ENCODE measurements around the gene PRKAA1. TPM values are rescaled to one million over a fixed set of nuclear protein-coding genes. Genes with fewer than 3 reads are reported as not detected.
"Not testable (repeated sequence)": the region's sequence is repeated elsewhere in the genome, so short reads cannot be mapped to it uniquely, and the experiment has no call there.

The PRKAA1 gene
- total RNA-seq, 2 donors from 2014 or later: 56.6 to 158 TPM

DNA sequence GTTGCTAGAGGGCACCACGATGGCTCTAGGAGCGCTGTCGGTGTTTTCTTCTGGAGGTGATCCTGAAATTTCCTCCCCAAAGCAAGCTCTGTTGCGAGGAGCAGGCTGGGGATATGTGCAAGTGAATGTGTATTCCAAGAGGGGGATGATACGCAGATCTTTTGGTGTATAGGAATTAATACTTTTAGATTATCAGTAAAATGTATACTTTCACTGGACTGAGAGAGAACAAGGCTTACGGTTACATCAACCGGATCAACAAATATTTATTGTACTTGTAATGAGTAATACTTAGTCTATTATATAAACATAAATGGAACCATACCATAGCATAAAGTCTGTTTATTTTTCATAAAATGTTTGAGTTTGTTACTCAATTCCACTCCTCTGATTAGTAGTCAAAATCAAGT lies 632 bp upstream of the PRKAA1 start:
- no peak for ATAC-seq (ENCODE audit: insufficient number of reproducible peaks, low FRiP score, low read depth)
- Histone ChIP-seq H3K27me3 (replicated peaks; ENCODE audit: insufficient read depth) (no peaks in the 10 kb centered on the region), H3K27ac (peak overlapping the region; percentile 88 to 94)

DNA sequence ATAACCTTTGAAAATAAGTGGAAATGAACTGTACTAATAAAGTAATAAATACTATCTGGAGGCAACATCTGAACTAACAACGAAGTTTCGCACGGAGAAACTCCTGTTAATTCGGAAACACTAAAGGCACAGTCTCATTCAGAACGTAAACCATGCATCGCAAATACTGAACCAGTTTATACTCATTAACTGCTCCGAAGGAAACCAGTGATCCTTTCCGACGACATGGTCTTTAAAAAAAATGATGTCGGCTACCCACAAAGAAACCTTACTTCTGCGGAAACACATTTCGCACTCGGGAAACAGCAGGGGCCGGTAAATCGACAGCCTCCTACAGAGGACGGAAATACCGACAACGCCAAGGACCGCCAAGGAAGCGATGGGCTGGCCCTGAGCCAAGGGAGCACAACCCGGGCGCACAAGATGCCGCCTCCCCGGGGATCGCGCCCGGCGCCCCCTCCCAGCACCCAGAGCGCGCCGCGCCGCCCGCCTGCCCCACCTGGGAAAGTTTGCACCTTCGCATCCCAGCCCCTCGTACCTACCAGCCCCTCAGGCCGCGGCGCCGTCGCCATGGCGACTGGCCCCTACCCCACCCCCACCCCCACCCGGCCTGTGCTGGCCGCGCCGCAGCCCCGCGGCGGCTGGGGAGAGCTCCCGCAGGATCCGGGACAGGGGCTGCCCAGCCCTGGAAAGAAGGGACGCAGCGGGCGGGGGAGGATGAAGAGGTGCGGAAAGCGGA lies 732 bp downstream of the PRKAA1 start:
- TF ChIP-seq, protein P1, sequence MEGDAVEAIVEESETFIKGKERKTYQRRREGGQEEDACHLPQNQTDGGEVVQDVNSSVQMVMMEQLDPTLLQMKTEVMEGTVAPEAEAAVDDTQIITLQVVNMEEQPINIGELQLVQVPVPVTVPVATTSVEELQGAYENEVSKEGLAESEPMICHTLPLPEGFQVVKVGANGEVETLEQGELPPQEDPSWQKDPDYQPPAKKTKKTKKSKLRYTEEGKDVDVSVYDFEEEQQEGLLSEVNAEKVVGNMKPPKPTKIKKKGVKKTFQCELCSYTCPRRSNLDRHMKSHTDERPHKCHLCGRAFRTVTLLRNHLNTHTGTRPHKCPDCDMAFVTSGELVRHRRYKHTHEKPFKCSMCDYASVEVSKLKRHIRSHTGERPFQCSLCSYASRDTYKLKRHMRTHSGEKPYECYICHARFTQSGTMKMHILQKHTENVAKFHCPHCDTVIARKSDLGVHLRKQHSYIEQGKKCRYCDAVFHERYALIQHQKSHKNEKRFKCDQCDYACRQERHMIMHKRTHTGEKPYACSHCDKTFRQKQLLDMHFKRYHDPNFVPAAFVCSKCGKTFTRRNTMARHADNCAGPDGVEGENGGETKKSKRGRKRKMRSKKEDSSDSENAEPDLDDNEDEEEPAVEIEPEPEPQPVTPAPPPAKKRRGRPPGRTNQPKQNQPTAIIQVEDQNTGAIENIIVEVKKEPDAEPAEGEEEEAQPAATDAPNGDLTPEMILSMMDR (IDR thresholded peaks at IDR 0.05): no peak
- Histone ChIP-seq H3K27ac (peak overlapping the region; percentile 90 to 91), H3K27me3 (replicated peaks; ENCODE audit: insufficient read depth) (no peaks in the 10 kb centered on the region), H3K4me1 (ENCODE audit: control insufficient read depth in 1 of 2, low read depth in 2 of 2) (peaks cover 29 to 32% of the 10 kb centered on the region in 2 donors), H3K36me3 (no peaks in the 10 kb centered on the region), H3K4me3 (peak overlapping the region; percentile 83), H3K9me3 (no peaks in the 10 kb centered on the region)
- ATAC-seq (ENCODE audit: insufficient number of reproducible peaks, low FRiP score, low read depth) (peak; percentile 15), DNase-seq (ENCODE audit: low spot score) (peak; percentile 15)

More for the DNA sequence above, 632 bp upstream of the PRKAA1 start:
- TF ChIP-seq, protein P1 (IDR thresholded peaks at IDR 0.05): no peak
- Histone ChIP-seq H3K4me3 (peak overlapping the region; percentile 83), H3K9me3 (no peaks in the 10 kb centered on the region), H3K36me3 (no peaks in the 10 kb centered on the region), H3K4me1 (ENCODE audit: control insufficient read depth in 1 of 2, low read depth in 2 of 2) (peaks cover 27 to 32% of the 10 kb centered on the region in 2 donors)
- no peak for DNase-seq (ENCODE audit: low spot score)

DNA sequence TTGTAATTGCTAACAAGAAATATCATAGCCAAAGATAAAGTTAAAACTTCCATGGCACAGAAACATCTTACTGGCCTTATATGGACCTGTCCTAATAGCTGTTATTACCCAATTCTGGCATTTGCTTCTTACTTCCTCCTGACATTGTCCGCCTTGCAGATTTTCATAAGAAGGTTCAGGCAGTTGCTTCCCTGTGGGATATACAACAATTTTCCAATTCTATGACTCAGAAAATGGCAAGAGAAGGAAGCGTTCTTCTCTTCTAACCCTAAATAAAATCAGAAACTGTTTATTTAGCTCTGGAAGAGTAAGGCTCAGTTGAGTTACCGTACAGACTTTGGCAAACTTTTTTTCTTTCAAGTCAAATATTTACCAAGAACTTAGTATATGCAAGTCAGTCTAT lies 1.7 kb downstream of the PRKAA1 start:
- no peak for DNase-seq (ENCODE audit: low spot score)
- Histone ChIP-seq H3K27ac (peak overlapping the region in 1 of 2 donors; percentile 91), H3K9me3 (no peaks in the 10 kb centered on the region), H3K36me3 (no peaks in the 10 kb centered on the region), H3K27me3 (replicated peaks; ENCODE audit: insufficient read depth) (no peaks in the 10 kb centered on the region), H3K4me1 (ENCODE audit: control insufficient read depth in 1 of 2, low read depth in 2 of 2) (peaks cover 38 to 39% of the 10 kb centered on the region in 2 donors), H3K4me3 (peak overlapping the region; percentile 83)
- no peak for ATAC-seq (ENCODE audit: insufficient number of reproducible peaks, low FRiP score, low read depth)
- TF ChIP-seq, protein P1 (IDR thresholded peaks at IDR 0.05): no peak

DNA sequence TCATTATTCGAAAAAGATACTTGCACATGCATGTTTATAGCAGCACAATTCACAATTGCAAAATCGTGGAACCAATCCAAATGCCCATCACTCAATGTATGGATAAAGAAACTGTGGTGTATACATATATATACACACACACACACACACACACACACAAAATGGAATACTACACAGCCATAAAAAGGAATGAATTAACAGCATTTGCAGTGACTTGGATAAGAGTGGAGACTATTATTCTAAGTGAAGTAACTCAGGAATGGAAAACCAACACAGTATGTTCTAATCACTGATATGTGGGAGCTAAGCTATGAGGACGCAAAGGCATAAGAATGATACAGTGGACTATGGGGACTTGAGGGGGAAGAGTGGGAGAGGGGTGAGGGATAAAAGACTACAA lies 3.3 kb downstream of the PRKAA1 start:
- not testable (repeated sequence) for H3K9me3 ChIP-seq; H3K27ac ChIP-seq; H3K4me3 ChIP-seq; H3K27me3 ChIP-seq (replicated peaks; ENCODE audit: insufficient read depth); H3K36me3 ChIP-seq; DNase-seq (ENCODE audit: low spot score); ATAC-seq (ENCODE audit: insufficient number of reproducible peaks, low FRiP score, low read depth)
- H3K4me1 ChIP-seq (ENCODE audit: control insufficient read depth in 1 of 2, low read depth in 2 of 2): peaks cover 46 to 49% of the 10 kb centered on the region in 2 donors

GRCh38 chr5:40794340-40794739 lies 3.8 kb downstream of the PRKAA1 start:
- not testable (repeated sequence) for ATAC-seq (ENCODE audit: insufficient number of reproducible peaks, low FRiP score, low read depth); H3K4me3 ChIP-seq; H3K36me3 ChIP-seq; H3K27ac ChIP-seq; DNase-seq (ENCODE audit: low spot score); H3K9me3 ChIP-seq; H3K27me3 ChIP-seq (replicated peaks; ENCODE audit: insufficient read depth)
- H3K4me1 ChIP-seq (ENCODE audit: control insufficient read depth in 1 of 2, low read depth in 2 of 2): peaks cover 42 to 43% of the 10 kb centered on the region in 2 donors

DNA sequence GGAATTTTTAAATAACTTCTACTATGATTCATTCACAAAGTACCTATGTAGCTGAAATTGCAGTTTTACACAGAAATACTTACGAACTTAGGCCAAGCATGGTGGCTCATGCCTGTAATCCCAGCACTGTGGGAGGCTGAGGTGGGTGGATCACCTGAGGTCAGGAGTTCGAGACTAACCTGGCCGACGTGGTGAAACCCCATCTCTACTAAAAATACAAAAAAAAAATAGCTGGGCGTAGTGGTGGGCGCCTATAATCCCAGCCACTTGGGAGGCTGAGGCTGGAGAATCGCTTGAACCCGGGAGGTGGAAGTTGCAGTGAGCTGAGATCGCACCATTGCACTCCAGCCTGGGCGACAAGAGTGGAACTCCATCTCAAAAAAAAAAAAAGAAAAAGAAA lies 5.5 kb downstream of the PRKAA1 start:
- DNase-seq (ENCODE audit: low spot score); H3K27ac ChIP-seq; ATAC-seq (ENCODE audit: insufficient number of reproducible peaks, low FRiP score, low read depth); H3K4me3 ChIP-seq; H3K9me3 ChIP-seq; H3K36me3 ChIP-seq; H3K27me3 ChIP-seq (replicated peaks; ENCODE audit: insufficient read depth): not testable (repeated sequence)
- H3K4me1 ChIP-seq (ENCODE audit: control insufficient read depth in 1 of 2, low read depth in 2 of 2): peaks cover 38 to 39% of the 10 kb centered on the region in 2 donors
